HG03064 (cell line): ENCODE measurements around the gene CD300LB.
"Not testable (repeated sequence)": the region's sequence is repeated elsewhere in the genome, so short reads cannot be mapped to it uniquely, and the experiment has no call there.

Source experiments
- ATAC-seq: cut with Tn5 transposase; IDR thresholded peaks from one replicate; pipeline ENCODE4 v1.9.1; 2021; ENCODE audit warnings: low read depth; ENCODE audit not compliant: unreplicated experiment

CD300LB gene

DNA sequence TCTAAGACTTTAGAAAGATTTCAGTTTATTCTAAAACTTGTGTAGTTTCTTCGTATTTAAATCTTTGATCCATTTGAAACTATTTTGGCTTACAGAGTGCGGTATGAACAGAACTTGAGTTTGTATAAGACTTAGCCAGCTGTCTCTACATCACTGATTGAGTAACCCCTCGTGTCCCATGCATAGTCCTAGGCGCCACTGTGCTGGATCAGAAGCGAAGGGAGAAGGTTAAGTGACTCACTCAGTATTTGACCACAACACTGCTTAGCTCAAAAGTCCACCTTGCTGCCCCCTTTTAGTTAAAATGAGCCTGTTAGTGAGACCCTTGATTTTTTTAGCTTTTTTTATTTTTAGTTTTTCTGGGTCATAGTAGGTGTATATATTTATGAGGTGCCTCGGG, 28.4 kb downstream of the CD300LB start:
- ATAC-seq, result no peak

GRCh38 chr17:74499992-74500391, 31.3 kb downstream of the CD300LB start:
- no peak for ATAC-seq

DNA sequence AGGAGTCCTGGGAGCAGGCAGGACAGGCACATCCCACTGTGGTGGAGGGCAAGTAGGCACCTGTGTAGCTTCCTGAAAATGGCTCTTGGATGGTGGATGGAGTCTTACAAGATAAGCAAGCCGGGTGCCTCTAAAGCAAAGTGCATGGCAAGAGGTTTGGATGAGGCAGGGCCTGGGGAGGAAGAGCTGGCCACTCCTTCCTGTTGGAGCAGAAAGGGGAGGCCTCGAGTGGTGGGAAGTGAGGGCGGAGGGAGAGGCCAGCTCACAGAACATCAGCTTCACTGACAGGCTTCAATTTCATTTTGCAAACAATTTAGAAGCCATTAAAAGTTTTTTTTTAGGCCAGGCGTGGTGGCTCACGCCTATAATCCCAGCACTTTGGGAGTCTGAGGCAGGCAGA, 33.8 kb downstream of the CD300LB start:
- ATAC-seq, result no peak

GRCh38 chr17:74493331-74493833, 37.9 kb downstream of the CD300LB start:
- ATAC-seq, result no peak

- no peak for ATAC-seq
Measured at GRCh38 chr17:74491626-74492025, 39.6 kb downstream of the CD300LB start.

GRCh38 chr17:74490716-74491115, 40.6 kb downstream of the CD300LB start:
- ATAC-seq, result no peak

DNA sequence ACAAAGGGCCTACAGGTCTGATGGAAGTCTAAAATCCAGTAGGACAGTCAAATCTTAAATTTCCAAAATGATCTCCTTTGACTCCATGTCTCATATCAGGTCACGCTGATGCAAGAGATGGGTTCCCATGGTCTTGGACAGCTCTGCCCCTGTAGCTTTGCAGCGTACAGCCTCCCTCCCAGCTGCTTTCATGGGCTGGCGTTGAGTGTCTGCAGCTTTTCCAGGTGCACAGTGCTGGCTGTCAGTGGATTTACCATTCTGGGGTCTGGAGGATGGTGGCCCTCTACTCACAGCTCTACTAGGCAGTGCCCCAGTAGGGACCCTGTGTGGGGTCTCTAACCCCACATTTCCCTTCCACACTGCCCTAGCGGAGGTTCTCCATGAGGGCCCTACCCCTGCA, 43.0 kb downstream of the CD300LB start:
- not testable (repeated sequence) for ATAC-seq

- ATAC-seq, result no peak
Measured at GRCh38 chr17:74485841-74486240, 45.4 kb downstream of the CD300LB start.

- ATAC-seq, result no peak
Measured at GRCh38 chr17:74485022-74485743, 46.1 kb downstream of the CD300LB start.

DNA sequence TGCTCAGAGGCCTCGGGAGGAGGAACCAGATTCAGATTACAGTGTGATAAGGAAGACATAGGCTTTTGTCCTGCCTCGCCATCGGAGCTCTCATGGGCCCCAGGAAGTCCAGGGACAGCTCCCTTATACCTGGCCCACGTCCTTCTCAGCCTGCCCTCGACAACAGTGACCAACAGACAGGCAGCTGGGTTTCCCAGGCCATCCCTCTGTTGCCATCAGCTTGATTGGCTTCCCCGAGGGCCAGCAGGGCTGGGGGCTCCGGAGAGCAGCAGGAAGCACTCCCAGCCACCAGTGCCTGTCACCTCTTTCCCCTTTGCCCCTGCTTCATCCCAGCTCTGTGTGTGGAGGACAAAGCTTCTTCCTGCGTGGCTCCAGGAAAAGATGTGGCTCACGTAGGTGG, 47.2 kb downstream of the CD300LB start:
- no peak for ATAC-seq

GRCh38 chr17:74481621-74482020, 49.7 kb downstream of the CD300LB start:
- no peak for ATAC-seq

GRCh38 chr17:74480290-74480689, 51.0 kb downstream of the CD300LB start:
- ATAC-seq, result no peak

DNA sequence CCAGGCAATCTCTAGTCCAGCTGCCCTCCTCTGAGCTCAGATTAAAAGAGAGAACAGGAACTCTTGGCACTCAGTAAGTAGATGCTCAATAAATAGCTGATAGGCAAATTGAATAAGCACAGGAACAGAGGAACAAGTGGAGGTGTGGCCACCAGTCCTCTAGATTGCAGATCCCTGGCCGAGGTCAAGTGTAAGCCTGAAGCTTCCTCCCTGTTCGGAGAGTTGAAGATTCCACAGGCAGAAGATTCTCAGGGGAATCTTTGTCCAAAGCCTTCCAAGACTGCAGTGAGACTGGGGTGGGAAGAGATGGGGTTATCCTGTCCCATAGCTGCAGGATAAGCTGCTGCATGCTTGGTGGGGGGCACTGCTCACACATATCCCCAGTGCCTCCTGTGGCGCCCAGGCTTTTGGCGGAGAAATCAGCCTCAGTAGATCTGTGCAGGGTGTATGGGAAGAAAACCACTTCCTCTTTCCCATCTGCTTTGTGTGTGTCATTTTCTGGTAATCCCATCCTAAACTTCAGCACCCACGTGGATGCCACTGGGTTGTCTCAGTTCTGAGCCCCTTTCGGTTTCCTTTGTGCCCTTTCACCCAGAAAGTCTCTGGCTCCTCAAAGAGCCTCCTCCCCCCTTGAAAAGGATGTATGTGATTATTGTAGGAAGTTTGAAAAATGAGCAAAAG, 52.7 kb downstream of the CD300LB start:
- ATAC-seq, result no peak

DNA sequence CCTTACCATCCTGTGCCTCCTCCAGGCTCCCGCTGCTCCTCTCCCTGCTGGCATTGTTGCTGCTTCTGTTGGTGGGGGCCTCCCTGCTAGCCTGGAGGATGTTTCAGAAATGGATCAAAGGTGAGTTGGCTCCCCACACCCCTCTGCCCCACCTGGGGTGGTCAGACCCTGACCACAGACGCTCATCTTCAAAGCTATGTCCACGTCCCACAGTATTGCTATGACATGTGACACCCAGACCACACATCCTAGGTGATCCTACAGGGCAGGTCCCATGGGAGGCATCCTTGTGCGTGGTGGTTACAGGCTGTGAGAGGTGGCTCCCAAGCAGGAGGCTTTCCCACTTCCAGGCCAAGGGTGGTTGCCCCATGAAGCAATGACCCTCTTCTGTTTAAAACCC, 53.9 kb downstream of the CD300LB start:
- ATAC-seq, result no peak

- no peak for ATAC-seq
Measured at GRCh38 chr17:74475189-74475588, 56.1 kb downstream of the CD300LB start.

GRCh38 chr17:74474043-74474792, 57.1 kb downstream of the CD300LB start:
- ATAC-seq, result no peak

DNA sequence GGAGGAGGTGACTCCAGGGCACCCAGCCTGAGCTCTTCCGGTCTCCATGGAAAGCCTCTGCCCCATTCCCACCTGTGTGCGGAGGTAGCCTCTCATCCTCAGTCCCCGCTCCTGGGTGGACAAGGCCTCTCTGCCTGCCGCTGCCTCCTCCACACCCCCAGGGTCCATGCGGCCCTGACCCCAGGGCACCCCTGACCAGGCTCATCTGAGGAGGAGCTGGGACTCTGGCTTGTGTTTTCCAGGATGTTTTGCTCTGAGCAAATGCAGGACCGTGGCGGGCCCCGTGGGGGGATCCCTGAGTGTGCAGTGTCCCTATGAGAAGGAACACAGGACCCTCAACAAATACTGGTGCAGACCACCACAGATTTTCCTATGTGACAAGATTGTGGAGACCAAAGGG, 58.0 kb downstream of the CD300LB start:
- ATAC-seq, result no peak

DNA sequence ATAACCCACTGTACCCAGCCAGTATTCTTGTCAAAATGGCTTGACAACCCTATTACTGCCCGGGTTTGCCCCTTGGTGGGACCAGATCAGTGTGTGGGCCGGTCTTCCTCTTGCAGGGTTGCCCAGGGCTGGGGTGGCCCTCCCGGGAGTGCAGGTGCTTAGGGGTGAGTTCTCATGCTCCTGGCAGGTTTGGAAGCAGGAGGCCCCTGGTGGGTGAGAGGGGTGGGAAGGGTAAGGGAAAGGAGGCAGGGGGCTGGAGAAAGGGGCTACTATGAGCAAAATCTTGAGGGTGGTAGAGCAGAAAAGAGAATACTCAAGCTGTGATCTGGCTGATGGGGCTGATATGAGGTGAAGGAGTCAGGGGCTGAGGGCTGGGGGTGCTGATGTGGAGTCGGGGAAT, 58.4 kb downstream of the CD300LB start:
- ATAC-seq, result no peak

DNA sequence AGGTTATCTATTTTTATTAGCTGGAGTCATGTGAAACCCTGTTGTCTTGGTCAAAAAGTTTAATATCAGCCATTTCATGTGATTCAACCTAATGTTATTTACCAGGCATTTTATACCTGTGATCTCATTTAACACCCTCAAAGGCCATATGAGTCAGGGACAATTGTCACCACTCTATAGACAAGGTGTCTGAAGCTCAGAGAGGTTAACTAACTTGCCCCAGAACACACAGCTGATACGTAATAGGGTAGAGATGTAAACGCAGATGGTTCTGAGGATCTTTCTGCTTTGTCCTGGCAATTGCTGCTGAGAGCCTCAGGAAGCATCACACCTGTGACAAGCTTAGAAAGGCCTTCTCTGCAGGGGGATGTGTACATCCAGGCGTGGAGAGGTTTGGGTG, 59.9 kb downstream of the CD300LB start:
- ATAC-seq, result no peak
